GM23338 (cell line): ENCODE results near the gene CTXND2. TPM values are rescaled to one million over a fixed set of nuclear protein-coding genes. Genes with fewer than 3 reads are reported as not detected.

Source experiments
- ATAC-seq: fragments of 200-7000 bp; cut with Tn5 transposase; 3 replicates; pipeline ENCODE4 v1.9.1; 2020
- DNase-seq: peaks from one replicate; pipeline ENCODE4 v3.0.0-alpha.2; 2015; ENCODE audit warnings: low spot score
- H2AFZ ChIP-seq: fragments of 200-600 bp; sonication (generic); 2 replicates; pipeline ENCODE4 v1.8.0; 2016; ENCODE audit warnings: antibody characterized with exemption, mild to moderate bottlenecking, moderate library complexity
- H3F3A ChIP-seq: fragments of 200-600 bp; sonication (generic); replicated peaks from 2 replicates; pipeline ENCODE4 v1.8.0; 2017; ENCODE audit warnings: antibody characterized with exemption, mixed run types, low read depth
- H3K27ac ChIP-seq: fragments of 200-600 bp; sonication (generic); 2 replicates; pipeline ENCODE4 v1.6.1; 2016; ENCODE audit warnings: low read depth
- H3K27me3 ChIP-seq: fragments of 200-600 bp; sonication (generic); 2 replicates; pipeline ENCODE4 v1.8.0; 2016; ENCODE audit warnings: mild to moderate bottlenecking, mixed run types, moderate library complexity; ENCODE audit not compliant: insufficient read depth
- H3K36me3 ChIP-seq: fragments of 200-600 bp; sonication (generic); 2 replicates; pipeline ENCODE4 v1.8.0; 2016; ENCODE audit warnings: mild to moderate bottlenecking; ENCODE audit not compliant: insufficient read depth
- H3K4me1 ChIP-seq: fragments of 200-600 bp; sonication (generic); 2 replicates; pipeline ENCODE4 v1.8.0; 2016; ENCODE audit warnings: mild to moderate bottlenecking, moderate library complexity; ENCODE audit not compliant: insufficient read depth
- H3K4me2 ChIP-seq: fragments of 200-600 bp; sonication (generic); 2 replicates; pipeline ENCODE4 v1.7.1; 2017; ENCODE audit warnings: mixed run types
- H3K4me3 ChIP-seq: fragments of 200-600 bp; sonication (generic); 2 replicates; pipeline ENCODE4 v1.6.1; 2016; ENCODE audit warnings: mixed run types
- H3K79me2 ChIP-seq: fragments of 200-600 bp; sonication (generic); replicated peaks from 2 replicates; pipeline ENCODE4 v1.8.0; 2017; ENCODE audit warnings: mild to moderate bottlenecking; ENCODE audit not compliant: insufficient read depth
- H3K9me2 ChIP-seq: fragments of 200-600 bp; sonication (generic); 2 replicates; pipeline ENCODE4 v1.8.0; 2017; ENCODE audit not compliant: insufficient read depth
- H4K20me1 ChIP-seq: fragments of 200-600 bp; sonication (generic); replicated peaks from 2 replicates; pipeline ENCODE4 v1.8.0; 2017; ENCODE audit warnings: mild to moderate bottlenecking; ENCODE audit not compliant: insufficient read depth
- H3K27ac Mint-ChIP-seq: 2 replicates; pipeline ENCODE4 v1.8.0; 2020; ENCODE audit warnings: inconsistent platforms, mild to moderate bottlenecking, moderate library complexity, mixed read lengths
- H3K27me3 Mint-ChIP-seq: 3 replicates; pipeline ENCODE4 v1.8.0; 2022; ENCODE audit warnings: low read depth, mild to moderate bottlenecking, moderate library complexity, mixed read lengths, inconsistent platforms; ENCODE audit not compliant: insufficient read depth, poor library complexity
- H3K36me3 Mint-ChIP-seq: 3 replicates; pipeline ENCODE4 v1.8.0; 2021; ENCODE audit warnings: low read depth, mild to moderate bottlenecking, inconsistent platforms, moderate library complexity, mixed read lengths
- H3K4me1 Mint-ChIP-seq: 3 replicates; pipeline ENCODE4 v1.8.0; 2020; ENCODE audit warnings: mild to moderate bottlenecking, inconsistent platforms, mixed read lengths
- H3K4me3 Mint-ChIP-seq: 3 replicates; pipeline ENCODE4 v1.8.0; 2021; ENCODE audit warnings: moderate library complexity, mild to moderate bottlenecking, inconsistent platforms, mixed read lengths
- H3K9me3 Mint-ChIP-seq: 3 replicates; pipeline ENCODE4 v1.8.0; 2020; ENCODE audit warnings: moderate library complexity, mild to moderate bottlenecking, inconsistent platforms, mixed read lengths
- JUNB ChIP-seq: IDR thresholded peaks from one replicate; pipeline ENCODE4 v1.6.1; 2016; ENCODE audit warnings: antibody characterized with exemption; ENCODE audit not compliant: unreplicated experiment
- POLR2AphosphoS5 ChIP-seq: IDR thresholded peaks from 2 replicates; pipeline ENCODE4 v1.6.1; 2016; ENCODE audit warnings: antibody characterized with exemption, low read depth
- STAT1 ChIP-seq: IDR thresholded peaks from one replicate; pipeline ENCODE4 v1.6.1; 2016; ENCODE audit warnings: antibody characterized with exemption; ENCODE audit not compliant: unreplicated experiment
- polyA plus RNA-seq: library from polyadenylated mRNA; unstranded; fragments of >200 nt; fragmentation: Nextera tagmentation; extraction: Ambion mirVana; gene quantifications from 2 replicates; pipeline ENCODE4 v1.2.1, GENCODE V29; 2016
- total RNA-seq: library from RNA; depleted of rRNA; stranded (reverse); fragments of >200 nt; shearing (Covaris generic); gene quantifications from 2 replicates; pipeline ENCODE4 v1.2.3, GENCODE V29; 2014
- TF ChIP-seq, protein P1 (sequence below): IDR thresholded peaks from one replicate; pipeline ENCODE4 v1.6.1; 2018; ENCODE audit warnings: antibody characterized with exemption; ENCODE audit not compliant: unreplicated experiment
- TF ChIP-seq, protein P2 (sequence below), 2 experiments: fragments of 200-600 bp in 1 of 2; sonication (generic) in 1 of 2; conservative IDR thresholded peaks; 2 replicates each; pipeline versions ENCODE4 v1.5.1 to v1.6.1; 2016 to 2017; ENCODE audit warnings: antibody characterized with exemption in 2 of 2, low read depth in 2 of 2, mild to moderate bottlenecking in 2 of 2, moderate library complexity in 1 of 2
- TF ChIP-seq, protein P3 (sequence below): IDR thresholded peaks from 2 replicates; pipeline ENCODE4 v1.6.1; 2016; ENCODE audit warnings: antibody characterized with exemption

The CTXND2 gene
- total and polyA plus RNA-seq, 2 experiments from 2014 or later, result not detected

DNA sequence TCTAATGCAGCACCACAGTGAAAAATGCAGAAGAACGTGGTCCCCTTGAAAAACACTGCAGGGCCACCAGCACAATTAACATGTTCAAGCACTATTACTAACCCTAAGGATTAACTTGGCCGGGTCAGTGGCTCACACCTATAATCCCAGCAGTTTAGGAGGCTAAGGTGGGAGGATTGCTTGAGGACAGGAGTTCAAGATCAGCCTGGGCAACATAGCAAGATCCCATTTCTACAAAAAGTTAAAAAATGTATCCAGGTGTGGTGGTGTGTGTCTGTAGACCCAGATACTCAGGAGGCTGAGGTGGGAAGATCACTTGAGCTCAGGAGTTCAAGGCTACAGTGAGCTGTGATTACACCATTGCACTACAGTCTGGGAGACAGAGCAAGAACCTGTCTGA lies 13.4 kb upstream of the CTXND2 start (continued):
- TF ChIP-seq, protein P1, sequence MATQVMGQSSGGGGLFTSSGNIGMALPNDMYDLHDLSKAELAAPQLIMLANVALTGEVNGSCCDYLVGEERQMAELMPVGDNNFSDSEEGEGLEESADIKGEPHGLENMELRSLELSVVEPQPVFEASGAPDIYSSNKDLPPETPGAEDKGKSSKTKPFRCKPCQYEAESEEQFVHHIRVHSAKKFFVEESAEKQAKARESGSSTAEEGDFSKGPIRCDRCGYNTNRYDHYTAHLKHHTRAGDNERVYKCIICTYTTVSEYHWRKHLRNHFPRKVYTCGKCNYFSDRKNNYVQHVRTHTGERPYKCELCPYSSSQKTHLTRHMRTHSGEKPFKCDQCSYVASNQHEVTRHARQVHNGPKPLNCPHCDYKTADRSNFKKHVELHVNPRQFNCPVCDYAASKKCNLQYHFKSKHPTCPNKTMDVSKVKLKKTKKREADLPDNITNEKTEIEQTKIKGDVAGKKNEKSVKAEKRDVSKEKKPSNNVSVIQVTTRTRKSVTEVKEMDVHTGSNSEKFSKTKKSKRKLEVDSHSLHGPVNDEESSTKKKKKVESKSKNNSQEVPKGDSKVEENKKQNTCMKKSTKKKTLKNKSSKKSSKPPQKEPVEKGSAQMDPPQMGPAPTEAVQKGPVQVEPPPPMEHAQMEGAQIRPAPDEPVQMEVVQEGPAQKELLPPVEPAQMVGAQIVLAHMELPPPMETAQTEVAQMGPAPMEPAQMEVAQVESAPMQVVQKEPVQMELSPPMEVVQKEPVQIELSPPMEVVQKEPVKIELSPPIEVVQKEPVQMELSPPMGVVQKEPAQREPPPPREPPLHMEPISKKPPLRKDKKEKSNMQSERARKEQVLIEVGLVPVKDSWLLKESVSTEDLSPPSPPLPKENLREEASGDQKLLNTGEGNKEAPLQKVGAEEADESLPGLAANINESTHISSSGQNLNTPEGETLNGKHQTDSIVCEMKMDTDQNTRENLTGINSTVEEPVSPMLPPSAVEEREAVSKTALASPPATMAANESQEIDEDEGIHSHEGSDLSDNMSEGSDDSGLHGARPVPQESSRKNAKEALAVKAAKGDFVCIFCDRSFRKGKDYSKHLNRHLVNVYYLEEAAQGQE, result no peak
- no peak for TF ChIP-seq STAT1
- TF ChIP-seq, protein P2, sequence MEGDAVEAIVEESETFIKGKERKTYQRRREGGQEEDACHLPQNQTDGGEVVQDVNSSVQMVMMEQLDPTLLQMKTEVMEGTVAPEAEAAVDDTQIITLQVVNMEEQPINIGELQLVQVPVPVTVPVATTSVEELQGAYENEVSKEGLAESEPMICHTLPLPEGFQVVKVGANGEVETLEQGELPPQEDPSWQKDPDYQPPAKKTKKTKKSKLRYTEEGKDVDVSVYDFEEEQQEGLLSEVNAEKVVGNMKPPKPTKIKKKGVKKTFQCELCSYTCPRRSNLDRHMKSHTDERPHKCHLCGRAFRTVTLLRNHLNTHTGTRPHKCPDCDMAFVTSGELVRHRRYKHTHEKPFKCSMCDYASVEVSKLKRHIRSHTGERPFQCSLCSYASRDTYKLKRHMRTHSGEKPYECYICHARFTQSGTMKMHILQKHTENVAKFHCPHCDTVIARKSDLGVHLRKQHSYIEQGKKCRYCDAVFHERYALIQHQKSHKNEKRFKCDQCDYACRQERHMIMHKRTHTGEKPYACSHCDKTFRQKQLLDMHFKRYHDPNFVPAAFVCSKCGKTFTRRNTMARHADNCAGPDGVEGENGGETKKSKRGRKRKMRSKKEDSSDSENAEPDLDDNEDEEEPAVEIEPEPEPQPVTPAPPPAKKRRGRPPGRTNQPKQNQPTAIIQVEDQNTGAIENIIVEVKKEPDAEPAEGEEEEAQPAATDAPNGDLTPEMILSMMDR (conservative IDR thresholded peaks at IDR 0.05; ENCODE audit: low read depth in 2 of 2), result no peak
- TF ChIP-seq, protein P3, sequence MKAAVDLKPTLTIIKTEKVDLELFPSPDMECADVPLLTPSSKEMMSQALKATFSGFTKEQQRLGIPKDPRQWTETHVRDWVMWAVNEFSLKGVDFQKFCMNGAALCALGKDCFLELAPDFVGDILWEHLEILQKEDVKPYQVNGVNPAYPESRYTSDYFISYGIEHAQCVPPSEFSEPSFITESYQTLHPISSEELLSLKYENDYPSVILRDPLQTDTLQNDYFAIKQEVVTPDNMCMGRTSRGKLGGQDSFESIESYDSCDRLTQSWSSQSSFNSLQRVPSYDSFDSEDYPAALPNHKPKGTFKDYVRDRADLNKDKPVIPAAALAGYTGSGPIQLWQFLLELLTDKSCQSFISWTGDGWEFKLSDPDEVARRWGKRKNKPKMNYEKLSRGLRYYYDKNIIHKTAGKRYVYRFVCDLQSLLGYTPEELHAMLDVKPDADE, result no peak
- TF ChIP-seq JUNB, result no peak

DNA sequence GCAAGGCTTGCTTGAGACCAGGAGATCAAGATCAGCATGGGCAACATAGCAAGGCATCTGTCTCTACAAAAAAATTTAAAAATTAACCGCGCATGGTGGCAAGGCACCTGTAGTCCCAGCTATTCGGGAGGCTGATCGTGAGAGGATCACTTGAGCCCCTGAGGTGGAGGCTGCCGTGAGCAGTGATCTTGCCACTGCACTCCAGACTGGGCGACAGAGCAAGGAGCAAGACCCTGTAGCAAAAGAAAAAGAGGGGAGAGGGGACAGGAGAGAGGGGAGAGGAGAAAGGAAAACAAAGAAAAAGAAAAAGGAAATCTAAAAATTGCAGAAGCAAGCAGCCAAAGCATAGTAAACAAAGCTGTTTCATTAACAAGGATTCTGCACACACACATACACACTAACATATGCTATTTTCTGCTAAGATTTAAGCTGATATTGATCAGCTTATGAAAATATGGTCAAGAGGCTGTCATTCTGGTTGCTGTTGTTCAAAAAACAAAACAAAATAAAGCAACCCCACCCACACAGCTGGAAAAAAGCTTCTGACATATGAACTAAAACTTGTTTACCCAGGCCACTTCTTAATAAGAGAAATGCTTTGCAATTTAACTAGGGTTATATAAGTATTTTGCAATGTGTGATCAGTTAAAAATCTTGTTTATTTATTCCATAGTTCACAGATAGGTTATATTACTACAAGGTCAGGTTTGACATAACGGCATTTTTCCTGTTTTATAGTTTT lies 12.3 kb upstream of the CTXND2 start:
- no peak overlapping the region for H2AFZ ChIP-seq
- no peak for DNase-seq
- H3K4me2 ChIP-seq, result peak overlapping the region; percentile 89
- no peaks in the 10 kb centered on the region for H3K36me3 ChIP-seq
- Mint-ChIP-seq H3K4me3 (peak overlapping the region; percentile 85), H3K36me3 (peaks cover 19% of the 10 kb centered on the region; the same call in 2 of the 3 replicates), H3K4me1 (peaks cover 15% of the 10 kb centered on the region; the same call in 2 of the 3 replicates), H3K27ac (no peak overlapping the region), H3K9me3 (no peaks in the 10 kb centered on the region), H3K27me3 (no peaks in the 10 kb centered on the region)
- H3F3A ChIP-seq, result no peaks in the 10 kb centered on the region; the same call in 1 of the 2 replicates
- H3K27me3 ChIP-seq, result no peaks in the 10 kb centered on the region
- H3K4me1 ChIP-seq, result no peaks in the 10 kb centered on the region
- TF ChIP-seq JUNB (no peak), POLR2AphosphoS5 (no peak)
- TF ChIP-seq, protein P1, result no peak
- H3K27ac ChIP-seq, result no peak overlapping the region
- H3K4me3 ChIP-seq, result peak overlapping the region; percentile 85
- H3K9me2 ChIP-seq, result no peaks in the 10 kb centered on the region
- 0 out of 2 replicates have a peak, but pooled peaks cover 6% of the 10 kb centered on the region for H4K20me1 ChIP-seq
- no peak for ATAC-seq
- H3K79me2 ChIP-seq, result peaks cover 61% of the 10 kb centered on the region
